HUES64 (cell line): Measurements from ENCODE around the gene AMBRA1.

Experiments used
- H3K27ac ChIP-seq: 2 replicates; pipeline ENCODE4 v1.7.0; 2013; ENCODE audit warnings: low read depth, low read length, inconsistent platforms
- H3K27me3 ChIP-seq: 2 replicates; pipeline ENCODE4 v1.6.1; 2013; ENCODE audit warnings: mild to moderate bottlenecking, low read length; ENCODE audit not compliant: insufficient read depth
- H3K36me3 ChIP-seq: 2 replicates; pipeline ENCODE4 v1.6.1; 2013; ENCODE audit warnings: mild to moderate bottlenecking, low read length; ENCODE audit not compliant: insufficient read depth
- H3K4me1 ChIP-seq: 2 replicates; pipeline ENCODE4 v1.6.1; 2013; ENCODE audit warnings: mild to moderate bottlenecking, low read length, moderate library complexity; ENCODE audit not compliant: insufficient read depth
- H3K4me3 ChIP-seq: 2 replicates; pipeline ENCODE4 v1.5.1; 2013; ENCODE audit warnings: mild to moderate bottlenecking, low read length, moderate library complexity
- H3K9ac ChIP-seq: 2 replicates; pipeline ENCODE4 v1.6.1; 2013; ENCODE audit warnings: mild to moderate bottlenecking, low read depth, low read length
- H3K9me3 ChIP-seq: 2 replicates; pipeline ENCODE4 v1.6.1; 2013; ENCODE audit warnings: low read depth, low read length; ENCODE audit not compliant: insufficient read depth
- WGBS: fragments of 150-250, 120-280 bp; methylation state at CpG from one replicate; pipeline ENCODE4 v1.1.7; 2013; ENCODE audit warnings: missing lambda C conversion rate; 5-methylcytosine and 5-hydroxymethylcytosine counted together

Gene AMBRA1

GRCh38 chr11:46420513-46420912 is 173.3 kb downstream of the AMBRA1 start:
- H3K36me3 ChIP-seq = peaks cover 23% of the 10 kb centered on the region
- H3K27ac ChIP-seq = no peak overlapping the region
- no peaks in the 10 kb centered on the region for H3K9me3 ChIP-seq
- H3K4me1 ChIP-seq = peaks cover 12% of the 10 kb centered on the region; the same call in 1 of the 2 replicates
- no peak overlapping the region for H3K9ac ChIP-seq
- 87% methylated on average over 1 of the region's 1 CpG for WGBS
- no peaks in the 10 kb centered on the region for H3K27me3 ChIP-seq
- H3K4me3 ChIP-seq = no peak overlapping the region

- Histone ChIP-seq H3K27me3 (no peaks in the 10 kb centered on the region), H3K4me3 (no peak overlapping the region), H3K4me1 (peaks cover 12% of the 10 kb centered on the region; the same call in 1 of the 2 replicates), H3K9ac (no peak overlapping the region), H3K9me3 (no peaks in the 10 kb centered on the region), H3K36me3 (peaks cover 29% of the 10 kb centered on the region), H3K27ac (no peak overlapping the region)
- 94% methylated on average over 4 of the region's 5 CpGs for WGBS
Observed at GRCh38 chr11:46418751-46419150, 175.1 kb downstream of the AMBRA1 start.

GRCh38 chr11:46417711-46418110 is 176.1 kb downstream of the AMBRA1 start:
- peak overlapping the region; percentile 0; the same call in 1 of the 2 replicates for H3K9ac ChIP-seq
- H3K27me3 ChIP-seq = no peaks in the 10 kb centered on the region
- WGBS = 67% methylated on average over 7 of the region's 7 CpGs
- H3K9me3 ChIP-seq = no peaks in the 10 kb centered on the region
- H3K36me3 ChIP-seq = peaks cover 30% of the 10 kb centered on the region
- peaks cover 12% of the 10 kb centered on the region; the same call in 1 of the 2 replicates for H3K4me1 ChIP-seq
- no peak overlapping the region for H3K27ac ChIP-seq
- no peak overlapping the region for H3K4me3 ChIP-seq

GRCh38 chr11:46414879-46415278 is 178.9 kb downstream of the AMBRA1 start:
- WGBS = 62% methylated on average over 3 of the region's 3 CpGs
- Histone ChIP-seq H3K9me3 (no peaks in the 10 kb centered on the region), H3K27ac (no peak overlapping the region), H3K4me3 (no peak overlapping the region), H3K36me3 (peaks cover 16% of the 10 kb centered on the region), H3K4me1 (peaks cover 16% of the 10 kb centered on the region; the same call in 1 of the 2 replicates), H3K27me3 (no peaks in the 10 kb centered on the region), H3K9ac (no peak overlapping the region)

GRCh38 chr11:46414466-46414796 is 179.4 kb downstream of the AMBRA1 start:
- H3K9me3 ChIP-seq = no peaks in the 10 kb centered on the region
- H3K4me1 ChIP-seq = peaks cover 16% of the 10 kb centered on the region; the same call in 1 of the 2 replicates
- no peaks in the 10 kb centered on the region for H3K27me3 ChIP-seq
- H3K27ac ChIP-seq = no peak overlapping the region
- no peak overlapping the region for H3K4me3 ChIP-seq
- H3K36me3 ChIP-seq = peaks cover 20% of the 10 kb centered on the region
- WGBS = 93% methylated on average over 4 of the region's 5 CpGs
- H3K9ac ChIP-seq = no peak overlapping the region

GRCh38 chr11:46413760-46414465 is 179.9 kb downstream of the AMBRA1 start:
- peaks cover 21% of the 10 kb centered on the region for H3K36me3 ChIP-seq

DNA sequence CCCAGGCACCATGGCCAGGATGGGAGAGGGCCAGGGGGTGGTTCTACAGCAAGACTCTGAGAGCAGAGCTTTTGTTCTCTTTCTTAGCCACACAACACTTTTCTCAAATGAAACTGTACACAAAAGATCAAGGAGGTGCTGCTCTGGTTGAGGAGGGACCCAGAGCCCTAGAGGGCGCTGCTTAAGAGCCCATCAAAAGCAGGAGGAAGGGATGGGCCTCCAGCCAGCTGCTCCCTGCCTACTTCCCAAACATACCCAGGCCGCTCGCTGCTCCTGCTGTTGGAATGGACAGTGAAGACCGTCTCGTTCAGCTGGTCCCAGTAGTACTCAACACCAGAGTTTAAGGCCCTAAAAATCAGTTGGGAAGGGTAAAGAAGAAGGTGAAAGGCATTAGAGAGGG is 183.8 kb downstream of the AMBRA1 start:
- H3K4me1 ChIP-seq = 0 out of 2 replicates have a peak, but pooled peaks cover 4% of the 10 kb centered on the region
- H3K27ac ChIP-seq = no peak overlapping the region
- 63% methylated on average over 5 of the region's 5 CpGs for WGBS
- no peaks in the 10 kb centered on the region for H3K9me3 ChIP-seq
- H3K27me3 ChIP-seq = no peaks in the 10 kb centered on the region
- peaks cover 34% of the 10 kb centered on the region for H3K36me3 ChIP-seq
- H3K9ac ChIP-seq = no peak overlapping the region
- no peak overlapping the region for H3K4me3 ChIP-seq

More at GRCh38 chr11:46413760-46414465, 179.9 kb downstream of the AMBRA1 start:
- H3K27me3 ChIP-seq = no peaks in the 10 kb centered on the region
- WGBS = 94% methylated on average over 9 of the region's 9 CpGs
- H3K9me3 ChIP-seq = no peaks in the 10 kb centered on the region
- H3K4me3 ChIP-seq = no peak overlapping the region
- H3K9ac ChIP-seq = no peak overlapping the region
- H3K4me1 ChIP-seq = peaks cover 16% of the 10 kb centered on the region; the same call in 1 of the 2 replicates
- H3K27ac ChIP-seq = no peak overlapping the region

GRCh38 chr11:46408407-46408986 is 185.3 kb downstream of the AMBRA1 start:
- 0 out of 2 replicates have a peak, but pooled peaks cover 4% of the 10 kb centered on the region for H3K4me1 ChIP-seq
- no peaks in the 10 kb centered on the region for H3K27me3 ChIP-seq
- WGBS = 94% methylated on average over 6 of the region's 6 CpGs
- H3K9me3 ChIP-seq = no peaks in the 10 kb centered on the region
- H3K27ac ChIP-seq = no peak overlapping the region
- no peak overlapping the region for H3K4me3 ChIP-seq
- H3K36me3 ChIP-seq = peaks cover 33% of the 10 kb centered on the region
- H3K9ac ChIP-seq = no peak overlapping the region

- H3K4me1 ChIP-seq = 0 out of 2 replicates have a peak, but pooled peaks cover 4% of the 10 kb centered on the region
- H3K27me3 ChIP-seq = no peaks in the 10 kb centered on the region
- H3K9me3 ChIP-seq = no peaks in the 10 kb centered on the region
- no peak overlapping the region for H3K4me3 ChIP-seq
- 85% methylated on average over 10 of the region's 10 CpGs for WGBS
- H3K9ac ChIP-seq = no peak overlapping the region
- H3K27ac ChIP-seq = no peak overlapping the region
- H3K36me3 ChIP-seq = peaks cover 41% of the 10 kb centered on the region
Observed at GRCh38 chr11:46407635-46408034, 186.2 kb downstream of the AMBRA1 start.

DNA sequence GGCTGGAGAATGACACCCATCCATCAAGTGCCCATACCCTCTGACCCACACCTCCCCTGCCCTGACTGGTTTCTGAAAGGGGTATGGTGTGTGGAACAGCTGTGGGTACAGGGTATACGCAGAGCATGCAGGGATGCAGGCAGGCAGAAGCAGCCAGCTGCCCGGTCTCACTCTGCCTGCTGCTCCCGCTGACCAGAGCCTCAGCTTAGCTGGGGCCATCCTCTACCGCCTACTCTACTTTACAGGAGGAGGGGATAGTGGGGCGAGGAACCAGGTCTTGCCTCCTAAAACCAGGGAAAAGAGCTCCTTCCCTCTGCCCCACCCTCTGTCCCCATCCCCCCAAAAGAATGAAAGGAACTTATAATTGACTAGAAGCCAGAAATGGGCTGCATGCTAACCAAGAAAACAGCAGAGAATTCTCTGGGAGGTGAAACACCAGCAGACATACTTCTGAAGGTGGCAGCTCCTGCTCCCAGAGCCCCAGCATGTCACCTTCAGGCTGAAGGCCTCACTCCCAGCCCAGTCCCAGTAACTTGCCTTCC is 189.3 kb downstream of the AMBRA1 start:
- Histone ChIP-seq H3K36me3 (peaks cover 40% of the 10 kb centered on the region), H3K27ac (no peak overlapping the region), H3K27me3 (no peaks in the 10 kb centered on the region), H3K9ac (no peak overlapping the region), H3K4me1 (no peaks in the 10 kb centered on the region), H3K9me3 (no peaks in the 10 kb centered on the region), H3K4me3 (no peak overlapping the region)
- WGBS = 97% methylated on average over 4 of the region's 5 CpGs
